ENCODE data around the gene SLC1A1.
"Not testable (repeated sequence)": the region's sequence is repeated elsewhere in the genome, so short reads cannot be mapped to it uniquely, and the experiment has no call there.

Gene SLC1A1

GRCh38 chr9:4506490-4506889, 16.2 kb downstream of the SLC1A1 start:
- no peak for DNase-seq (ENCODE audit: low spot score)

GRCh38 chr9:4507306-4508130, 17.2 kb downstream of the SLC1A1 start:
- no peak for DNase-seq (ENCODE audit: low spot score)

GRCh38 chr9:4508246-4508906, 18.1 kb downstream of the SLC1A1 start:
- peak; percentile 59 for DNase-seq (ENCODE audit: low spot score)

GRCh38 chr9:4508907-4509589, 18.8 kb downstream of the SLC1A1 start:
- DNase-seq (ENCODE audit: low spot score): peak; percentile 15

- DNase-seq (ENCODE audit: low spot score): no peak
Observed at GRCh38 chr9:4509590-4509984, 19.3 kb downstream of the SLC1A1 start.

GRCh38 chr9:4510546-4511322, 20.5 kb downstream of the SLC1A1 start:
- no peak for DNase-seq (ENCODE audit: low spot score)

GRCh38 chr9:4514252-4515128, 24.2 kb downstream of the SLC1A1 start:
- DNase-seq (ENCODE audit: low spot score): no peak

- DNase-seq (ENCODE audit: low spot score): no peak
Observed at GRCh38 chr9:4515958-4516375, 25.7 kb downstream of the SLC1A1 start.

GRCh38 chr9:4517274-4517673, 27.0 kb downstream of the SLC1A1 start:
- DNase-seq (ENCODE audit: low spot score): no peak

GRCh38 chr9:4519604-4520003, 29.3 kb downstream of the SLC1A1 start:
- DNase-seq (ENCODE audit: low spot score): no peak

GRCh38 chr9:4520055-4520454, 29.8 kb downstream of the SLC1A1 start:
- DNase-seq (ENCODE audit: low spot score): no peak

GRCh38 chr9:4530375-4530774, 40.1 kb downstream of the SLC1A1 start:
- DNase-seq (ENCODE audit: low spot score): no peak

- not testable (repeated sequence) for DNase-seq (ENCODE audit: low spot score)
Observed at GRCh38 chr9:4530831-4531230, 40.6 kb downstream of the SLC1A1 start.

GRCh38 chr9:4531355-4531754, 41.1 kb downstream of the SLC1A1 start:
- not testable (repeated sequence) for DNase-seq (ENCODE audit: low spot score)

GRCh38 chr9:4533881-4534280, 43.6 kb downstream of the SLC1A1 start:
- DNase-seq (ENCODE audit: low spot score): not testable (repeated sequence)

- DNase-seq (ENCODE audit: low spot score): not testable (repeated sequence)
Observed at GRCh38 chr9:4536196-4536595, 45.9 kb downstream of the SLC1A1 start.

GRCh38 chr9:4537581-4537980, 47.3 kb downstream of the SLC1A1 start:
- no peak for DNase-seq (ENCODE audit: low spot score)

- no peak for DNase-seq (ENCODE audit: low spot score)
Observed at GRCh38 chr9:4538107-4538506, 47.8 kb downstream of the SLC1A1 start.

- DNase-seq (ENCODE audit: low spot score): no peak
Observed at GRCh38 chr9:4538621-4539020, 48.4 kb downstream of the SLC1A1 start.

- no peak for DNase-seq (ENCODE audit: low spot score)
Observed at GRCh38 chr9:4540425-4540824, 50.2 kb downstream of the SLC1A1 start.

GRCh38 chr9:4541281-4541680, 51.0 kb downstream of the SLC1A1 start:
- no peak for DNase-seq (ENCODE audit: low spot score)
